HG03097 (cell line): ENCODE data around the gene SYNGR4.

Experiments
- ATAC-seq: cut with Tn5 transposase; IDR thresholded peaks from one replicate; pipeline ENCODE4 v1.9.1; 2021; ENCODE audit not compliant: unreplicated experiment, low FRiP score

SYNGR4 gene

DNA sequence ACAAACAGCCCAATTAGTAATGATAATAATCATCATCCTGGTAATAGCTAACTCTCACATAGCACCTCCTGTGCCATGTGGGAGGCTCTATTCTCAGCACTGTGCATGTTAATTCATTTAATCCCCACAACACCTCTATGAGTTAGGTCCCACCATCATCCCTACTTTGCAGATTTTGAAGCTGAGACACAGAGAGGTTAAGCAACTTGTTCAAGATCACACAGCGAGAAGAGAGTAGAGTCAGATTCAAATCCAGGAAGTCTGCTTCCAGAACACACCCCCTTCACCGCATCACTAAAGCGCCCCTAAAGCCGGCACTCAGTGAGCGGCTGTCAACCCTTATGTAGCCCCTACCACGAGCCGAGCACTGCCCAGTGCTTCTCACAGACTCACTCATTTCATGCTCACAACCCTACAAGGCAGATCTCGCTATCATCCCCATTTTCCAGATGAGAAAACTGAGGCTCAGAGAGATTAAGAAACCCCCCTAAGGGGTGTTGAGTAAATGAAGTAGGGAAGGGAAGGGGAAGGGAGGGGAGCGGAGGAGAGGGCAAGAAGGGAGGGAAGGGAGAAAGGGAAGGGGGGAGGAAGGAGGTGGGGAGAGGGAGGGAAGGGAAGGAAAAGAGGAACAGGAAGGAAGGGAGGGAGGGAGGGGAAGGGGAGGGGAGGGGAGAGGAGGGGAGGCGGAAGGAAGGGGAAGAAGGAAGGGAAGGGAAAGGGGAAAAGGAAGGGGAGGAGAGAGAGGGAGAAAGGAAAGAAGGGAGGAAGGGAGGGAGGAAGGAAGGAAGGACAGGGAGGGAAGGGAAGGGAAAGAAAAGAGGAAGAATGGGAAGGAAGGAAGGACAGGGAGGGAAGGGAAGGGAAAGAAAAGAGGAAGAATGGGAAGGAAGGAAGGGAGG lies 22.4 kb upstream of the SYNGR4 start:
- ATAC-seq = no peak

DNA sequence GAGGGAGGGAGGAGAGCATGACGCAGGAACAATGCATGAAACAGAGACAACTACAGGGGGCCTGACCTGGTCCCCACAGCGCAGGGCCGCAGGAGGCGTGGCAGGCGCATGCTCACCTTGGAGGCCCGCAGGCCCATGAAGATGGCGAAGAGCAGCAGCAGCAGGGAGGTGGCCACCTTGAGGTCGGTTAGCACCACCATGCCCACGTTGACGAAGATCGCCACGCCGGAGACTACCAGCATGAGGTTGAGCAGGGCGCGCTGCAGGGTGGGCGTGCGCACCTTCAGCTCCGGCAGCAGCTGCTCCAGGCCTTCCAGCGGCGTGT lies 21.8 kb upstream of the SYNGR4 start:
- ATAC-seq = no peak

DNA sequence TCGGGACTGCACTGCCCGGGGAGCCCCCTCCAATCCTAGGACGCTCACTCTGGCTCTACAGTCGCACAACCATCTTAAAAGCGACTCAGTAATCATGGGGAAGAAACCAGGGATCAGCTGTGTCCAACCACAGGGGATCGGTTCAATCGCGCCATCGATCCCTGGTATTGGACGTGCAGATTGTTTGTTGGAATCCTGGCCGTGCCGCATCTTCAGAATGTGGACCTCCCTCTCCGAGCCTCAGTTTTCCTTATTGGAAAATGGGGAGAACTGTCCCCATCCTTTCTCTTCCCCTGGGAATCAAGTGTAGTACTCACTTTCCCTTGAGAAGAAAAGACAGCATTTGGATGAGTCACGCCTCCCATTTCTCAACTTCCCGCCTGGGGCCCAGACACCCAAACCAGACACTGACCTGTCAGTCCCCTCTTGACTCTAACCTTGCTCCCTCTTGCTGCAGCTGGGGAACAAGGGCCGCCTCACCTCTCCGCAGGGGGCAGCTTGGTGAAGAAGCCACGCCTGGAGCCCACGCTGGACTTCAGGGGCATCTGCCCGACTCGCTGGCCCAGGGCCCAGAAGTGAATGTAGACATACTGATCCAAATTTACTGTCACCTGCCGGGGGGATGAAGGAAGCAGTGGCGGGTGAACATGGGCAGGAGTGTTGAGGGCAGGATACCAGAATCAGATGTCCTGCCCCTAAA lies 21.2 kb upstream of the SYNGR4 start:
- ATAC-seq = no peak

DNA sequence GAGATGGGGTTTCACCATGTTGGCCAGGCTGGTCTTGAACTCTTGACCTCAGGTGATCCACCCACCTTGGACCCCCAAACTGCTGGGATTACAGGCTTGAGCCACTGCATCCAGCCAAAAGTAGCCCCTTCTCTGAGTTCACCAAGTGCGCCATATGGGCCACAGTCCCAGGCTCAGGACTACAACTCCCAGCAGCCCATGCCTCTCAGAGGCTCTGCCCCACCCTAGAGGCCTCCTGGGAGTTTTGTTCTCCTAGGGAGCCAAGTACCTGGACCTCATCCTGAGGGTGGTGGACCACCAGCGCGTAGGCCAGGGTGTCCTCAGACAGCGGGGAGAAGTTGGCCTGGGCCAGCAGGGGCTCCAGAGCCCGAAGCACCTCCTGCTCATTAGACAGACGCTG lies 19.3 kb upstream of the SYNGR4 start:
- no peak for ATAC-seq

DNA sequence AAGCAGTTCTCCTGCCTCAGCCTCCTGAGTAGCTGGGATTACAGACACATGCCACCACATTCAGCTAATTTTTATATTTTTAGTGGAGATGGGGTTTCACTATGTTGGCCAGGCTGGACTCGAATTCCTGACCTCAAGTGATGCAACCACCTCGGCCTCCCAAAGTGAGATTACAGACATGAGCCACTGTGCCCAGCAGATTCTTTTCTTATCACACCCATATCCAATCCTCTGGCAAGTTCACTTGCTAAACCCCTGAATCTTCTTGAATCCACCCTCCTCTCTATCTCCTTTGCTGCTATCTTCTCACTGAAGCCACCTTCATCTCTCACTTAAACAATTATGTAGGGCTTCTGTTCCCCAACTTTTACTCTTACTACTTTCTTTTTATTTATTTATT lies 18.0 kb upstream of the SYNGR4 start:
- ATAC-seq = no peak

DNA sequence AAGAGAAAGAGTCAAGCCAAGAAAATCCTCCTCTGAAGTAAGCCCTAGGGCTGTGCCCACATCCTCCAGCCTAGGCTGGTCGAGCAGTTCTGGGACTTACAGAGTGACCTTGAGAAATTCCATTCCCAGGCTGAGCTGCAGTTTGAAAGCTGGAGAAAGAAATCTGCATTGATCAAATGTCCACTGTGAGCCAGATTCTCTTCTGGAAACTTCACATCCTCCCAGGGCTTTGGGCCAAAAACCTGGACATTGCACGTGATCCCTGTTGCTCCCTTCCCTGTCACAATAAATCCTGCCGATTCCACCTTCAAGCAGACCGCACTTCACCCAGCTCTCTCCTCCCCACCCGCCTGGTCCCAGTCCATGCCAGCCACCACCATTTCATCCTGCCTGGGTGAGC lies 16.1 kb upstream of the SYNGR4 start:
- no peak for ATAC-seq

DNA sequence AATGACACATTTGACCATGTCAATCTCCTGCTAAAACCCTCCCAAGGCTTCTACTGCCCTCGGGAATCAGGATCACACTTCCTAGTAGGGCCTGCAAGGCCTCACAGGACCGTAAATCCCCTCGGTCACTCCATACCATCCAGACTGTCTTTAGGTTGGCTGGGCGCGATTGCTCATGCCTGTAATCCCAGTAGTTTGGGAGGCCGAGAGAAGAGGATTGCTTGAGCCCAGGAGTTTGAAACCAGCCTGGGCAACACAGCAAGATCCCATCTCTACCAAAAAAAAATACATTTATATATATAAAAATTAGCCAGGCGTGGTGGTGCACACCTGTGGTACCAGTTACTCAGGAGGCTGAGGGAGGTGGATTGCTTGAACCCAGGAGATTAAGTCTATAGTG lies 15.4 kb upstream of the SYNGR4 start:
- no peak for ATAC-seq

DNA sequence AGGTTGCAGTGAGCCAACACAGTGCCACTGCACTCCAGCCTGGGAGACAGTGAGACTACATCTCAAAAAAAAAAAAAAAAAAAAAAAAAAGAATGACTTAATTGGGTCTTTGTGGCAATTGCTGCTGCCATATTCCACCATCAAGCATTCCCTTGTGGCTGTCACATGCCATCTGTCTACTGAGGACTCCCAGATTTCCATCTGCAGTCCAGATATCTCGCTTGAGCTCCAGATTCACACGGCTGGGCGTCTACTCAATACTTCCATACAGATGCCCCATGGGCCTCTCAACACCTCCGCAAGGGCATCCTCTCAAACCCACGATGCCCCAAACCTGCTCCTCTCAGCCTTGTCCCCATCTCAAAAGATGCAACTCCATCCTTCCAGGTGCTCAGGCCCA lies 13.3 kb upstream of the SYNGR4 start:
- ATAC-seq = no peak

DNA sequence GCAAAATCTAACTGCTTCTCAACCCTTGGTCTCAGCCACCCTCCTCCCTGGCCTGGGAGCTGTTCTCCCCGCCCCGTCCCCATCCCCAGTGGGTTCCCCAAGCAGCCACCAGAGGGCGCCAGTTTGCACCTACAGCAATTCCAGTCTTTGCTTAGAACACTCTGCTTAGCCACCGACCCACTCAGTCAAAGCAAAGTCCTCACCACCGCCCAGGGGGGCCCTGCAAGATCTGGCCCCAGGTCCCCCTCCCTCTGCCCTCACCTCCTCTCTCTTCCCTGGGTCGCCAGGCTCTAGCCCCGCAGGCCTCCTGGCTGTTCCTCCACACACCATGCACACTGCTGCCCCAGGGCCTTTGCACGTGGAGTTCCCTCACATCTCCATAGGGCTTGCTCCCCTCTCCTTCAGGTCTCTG lies 12.8 kb upstream of the SYNGR4 start:
- no peak for ATAC-seq

DNA sequence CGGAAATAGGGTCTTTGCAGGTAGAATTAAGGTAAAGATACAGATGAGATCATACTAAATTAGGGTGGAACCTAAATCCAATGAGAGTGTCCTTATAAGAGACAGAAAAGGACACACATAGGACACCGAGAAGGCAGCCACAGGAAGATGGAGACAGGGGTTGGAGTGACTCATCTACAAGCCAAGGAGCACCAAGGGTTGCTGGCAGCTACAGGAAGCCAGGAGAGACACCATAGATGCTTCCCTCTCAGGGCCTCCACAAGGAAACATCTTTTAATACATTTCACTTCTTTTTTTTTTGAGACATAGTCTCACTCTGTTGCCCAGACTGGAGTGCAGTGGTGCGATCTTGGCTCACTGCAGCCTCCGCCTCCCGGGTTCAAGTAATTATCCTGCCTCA lies 10.5 kb upstream of the SYNGR4 start:
- no peak for ATAC-seq

DNA sequence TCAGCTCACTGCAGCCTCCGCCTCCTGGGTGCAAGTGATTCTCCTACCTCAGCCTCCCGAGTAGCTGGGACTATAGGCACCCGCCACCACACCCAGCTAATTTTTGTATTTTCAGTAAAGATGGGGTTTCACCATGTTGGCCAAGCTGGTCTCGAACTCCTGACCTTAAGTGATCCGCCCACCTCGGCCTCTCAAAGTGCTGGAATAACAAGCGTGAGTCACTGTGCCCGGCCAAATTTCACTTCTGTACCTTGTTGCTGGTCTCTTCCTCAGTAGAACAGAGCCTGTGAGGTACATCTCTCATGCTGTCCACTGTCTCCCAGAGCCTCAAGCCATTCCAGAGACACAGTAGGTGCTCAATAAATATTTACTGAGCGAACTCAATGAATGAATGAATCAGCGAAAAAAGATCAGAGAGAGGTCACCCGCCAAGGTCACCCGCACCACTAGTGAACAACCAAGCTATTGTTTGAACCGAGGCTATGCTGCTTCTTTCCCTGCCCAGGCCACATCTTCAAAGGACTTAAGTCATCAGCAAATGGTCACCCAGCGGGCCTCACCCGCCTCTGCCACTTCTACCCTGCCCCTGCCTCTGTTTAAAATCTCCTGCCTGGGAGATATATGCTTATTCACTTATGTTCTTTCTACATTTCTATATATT lies 9.7 kb upstream of the SYNGR4 start:
- no peak for ATAC-seq

DNA sequence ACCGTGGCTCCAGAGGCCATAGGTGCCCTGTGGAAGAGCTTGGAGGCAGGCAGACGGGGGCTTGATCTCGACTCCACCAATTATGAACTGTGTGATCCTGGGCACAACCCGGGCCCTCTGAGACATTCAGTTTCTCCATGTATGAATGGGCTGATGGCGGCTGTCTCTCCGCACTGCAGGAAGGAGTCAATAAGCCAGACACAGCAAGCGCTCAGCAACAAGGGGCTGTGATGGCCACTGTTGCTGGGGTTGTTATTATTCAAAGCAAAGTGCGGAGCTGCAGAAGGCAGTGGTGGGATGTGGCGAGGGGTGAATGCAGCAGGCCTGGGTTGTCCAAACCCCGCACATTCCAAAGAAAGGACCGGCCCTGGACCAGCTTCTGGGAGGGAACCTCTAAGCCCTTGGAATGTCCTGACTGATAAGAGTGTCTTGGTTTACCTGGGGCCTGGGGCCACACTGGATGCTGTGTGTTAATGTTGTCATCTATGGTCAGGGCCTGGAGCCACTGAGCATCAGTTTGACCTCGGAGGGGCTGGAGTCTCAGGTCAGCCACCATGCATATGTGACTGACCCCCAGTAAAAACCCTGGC lies 8.7 kb upstream of the SYNGR4 start:
- no peak for ATAC-seq

DNA sequence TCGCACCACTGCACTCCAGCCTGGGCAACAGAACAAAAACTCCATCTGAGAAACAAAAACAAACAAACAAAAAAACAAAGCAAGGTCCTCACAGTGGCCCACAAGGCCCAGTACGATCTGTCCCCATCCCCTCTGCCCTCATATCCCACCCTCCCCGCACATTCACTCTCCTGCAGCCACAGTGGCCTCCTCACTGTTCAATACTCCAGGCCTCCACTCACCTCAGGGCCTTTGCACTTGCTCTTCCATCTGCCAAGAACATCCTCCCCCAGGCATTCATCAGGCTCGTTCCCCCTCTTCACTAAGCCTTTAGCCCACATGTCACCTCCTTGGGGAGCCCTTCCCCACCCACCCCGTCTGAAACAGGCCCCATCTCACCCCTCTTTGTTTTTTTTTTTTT lies 5.0 kb upstream of the SYNGR4 start:
- no peak for ATAC-seq

DNA sequence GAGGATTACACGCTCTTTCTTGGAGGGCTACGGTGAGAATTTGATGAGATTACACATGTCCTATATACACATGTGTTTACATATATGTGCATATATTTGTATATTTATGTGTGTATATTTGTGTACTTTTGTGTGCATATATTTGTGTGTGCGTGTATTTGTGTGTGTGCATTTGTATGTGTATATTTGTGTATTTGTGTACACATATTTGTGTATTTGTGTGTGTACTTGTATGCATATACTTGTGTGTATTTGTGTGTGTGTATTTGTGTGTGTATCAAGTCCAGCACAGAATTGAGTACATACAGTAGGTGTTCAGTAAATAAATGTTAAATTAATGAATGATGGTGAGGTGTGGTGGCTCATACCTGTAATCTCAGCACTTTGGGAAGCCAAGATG lies 2.3 kb upstream of the SYNGR4 start:
- ATAC-seq = no peak

DNA sequence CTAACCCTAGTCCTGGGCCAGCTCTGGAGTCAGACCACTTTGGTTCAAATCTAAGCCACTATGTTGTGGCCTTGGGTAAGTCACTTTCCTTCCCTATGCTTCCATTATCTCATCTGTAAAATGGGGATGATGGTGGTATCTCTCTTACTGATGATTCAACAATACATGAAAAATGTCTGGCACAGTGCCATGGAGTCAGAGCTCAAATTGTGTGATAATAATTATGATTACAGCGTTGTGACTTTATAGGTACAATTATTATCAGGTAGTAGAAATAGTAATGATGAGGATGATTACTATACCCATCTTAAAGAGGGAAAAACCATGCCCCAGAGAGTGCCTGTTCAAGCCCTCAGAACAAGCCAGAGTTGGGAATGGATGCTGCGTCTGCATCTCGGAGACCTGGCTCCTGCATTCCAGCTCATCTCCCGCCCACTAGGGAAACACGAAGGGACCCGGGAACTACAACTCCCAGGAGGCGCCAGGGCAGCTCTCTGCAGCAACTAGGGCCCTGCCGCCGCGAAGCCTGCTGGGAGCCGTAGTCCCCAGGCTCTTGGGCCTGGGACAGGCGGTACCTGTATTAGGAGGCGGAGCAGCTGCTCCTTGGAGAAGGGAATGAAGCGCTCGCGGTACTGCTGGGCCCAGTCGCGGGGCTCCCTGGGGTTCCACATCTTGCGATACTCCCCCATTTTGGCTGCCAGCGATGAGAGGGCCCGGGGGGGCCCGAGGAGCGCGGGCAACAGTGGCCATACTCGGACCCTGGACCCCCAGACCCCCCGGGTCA lies 1.3 kb upstream of the SYNGR4 start:
- ATAC-seq = peak; percentile 64

DNA sequence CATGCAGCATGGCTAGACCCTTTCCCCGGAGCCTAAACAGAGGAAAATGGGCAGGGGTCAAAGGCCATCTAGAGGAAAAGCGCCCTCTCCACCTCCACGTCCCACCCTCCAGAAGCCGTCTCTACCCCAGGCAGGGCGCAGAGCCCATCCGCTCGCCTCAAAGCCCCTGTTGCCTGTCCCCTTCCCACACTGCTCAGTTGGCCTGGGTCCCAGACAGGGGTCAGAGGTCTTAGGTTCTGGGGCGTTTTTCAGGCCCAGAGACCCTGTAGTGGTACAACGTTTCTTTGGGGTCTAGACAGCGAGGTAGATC lies 712 bp upstream of the SYNGR4 start:
- ATAC-seq = peak; percentile 3

DNA sequence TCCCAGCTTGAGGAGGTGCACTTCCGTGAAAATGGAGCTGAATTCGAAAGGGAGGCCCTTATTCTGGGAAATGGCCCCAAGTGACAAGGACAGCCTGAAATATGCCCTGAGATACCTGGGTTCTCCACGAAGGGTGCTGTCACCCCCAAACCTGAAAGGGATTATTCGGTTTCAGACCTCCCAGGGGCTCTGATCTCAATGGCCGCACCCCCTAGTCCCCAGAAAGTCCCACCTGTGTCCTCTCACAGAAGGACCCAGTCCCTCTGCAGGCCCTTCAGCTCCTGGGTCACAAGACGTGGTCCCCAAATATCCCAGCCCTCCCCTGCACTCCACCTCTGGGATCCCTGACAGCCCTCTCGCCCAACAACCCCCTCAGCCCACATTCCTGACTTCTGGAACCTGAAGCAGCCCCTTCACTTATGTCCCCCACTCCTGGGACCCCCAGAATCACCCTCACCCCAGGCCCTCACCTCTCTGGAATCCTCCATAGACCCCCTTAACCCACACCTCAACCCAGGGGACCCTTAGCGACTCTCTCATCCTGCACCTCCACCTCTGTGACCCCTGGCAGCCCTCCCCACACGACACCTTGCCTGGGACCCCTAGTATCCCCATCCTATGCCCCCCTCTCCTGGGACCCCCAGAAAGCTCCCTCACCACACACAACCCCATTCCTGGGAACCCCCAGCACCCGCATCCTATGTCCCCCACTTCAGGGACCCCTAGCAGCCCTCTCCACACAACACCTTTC lies 606 bp downstream of the SYNGR4 start:
- ATAC-seq = no peak

DNA sequence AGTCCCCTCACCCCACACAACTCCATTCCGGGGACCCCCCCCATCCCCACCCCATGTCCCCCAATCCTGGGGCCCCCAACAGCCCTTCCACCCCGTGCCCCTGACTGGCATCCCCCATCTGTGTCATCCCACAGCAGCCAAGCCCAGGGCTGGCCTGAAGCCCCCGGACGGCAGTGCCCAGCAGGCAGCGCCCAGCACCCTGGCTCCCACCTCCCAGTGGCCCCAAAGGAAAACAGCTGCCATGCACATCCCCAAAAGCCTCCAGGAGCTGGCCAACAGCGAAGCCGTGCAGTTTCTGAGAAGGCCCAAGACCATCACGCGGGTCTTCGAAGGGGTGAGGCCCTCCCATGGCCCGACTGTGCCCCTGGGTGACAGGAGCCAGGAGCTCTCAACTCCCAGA lies 1.4 kb downstream of the SYNGR4 start:
- no peak for ATAC-seq

DNA sequence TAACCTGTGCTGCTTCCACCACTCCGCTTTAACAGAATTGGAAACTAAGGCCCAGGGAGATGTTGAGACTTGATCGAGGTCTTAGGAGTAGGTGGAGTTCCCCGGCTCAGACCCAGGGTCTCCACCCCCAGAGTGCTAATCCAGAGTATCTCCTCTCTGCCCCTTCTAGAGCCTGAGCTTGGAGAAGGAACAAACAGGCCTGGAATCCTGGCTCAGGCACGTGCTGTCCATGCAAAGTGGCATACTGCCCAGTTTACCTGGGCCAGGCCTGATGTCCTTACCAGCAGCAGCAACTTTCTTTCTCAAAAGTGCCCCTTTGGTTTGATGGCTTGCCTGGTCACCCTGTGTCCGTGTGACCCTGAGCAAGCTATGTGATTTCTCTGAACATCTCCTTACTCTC lies 3.7 kb downstream of the SYNGR4 start:
- no peak for ATAC-seq

DNA sequence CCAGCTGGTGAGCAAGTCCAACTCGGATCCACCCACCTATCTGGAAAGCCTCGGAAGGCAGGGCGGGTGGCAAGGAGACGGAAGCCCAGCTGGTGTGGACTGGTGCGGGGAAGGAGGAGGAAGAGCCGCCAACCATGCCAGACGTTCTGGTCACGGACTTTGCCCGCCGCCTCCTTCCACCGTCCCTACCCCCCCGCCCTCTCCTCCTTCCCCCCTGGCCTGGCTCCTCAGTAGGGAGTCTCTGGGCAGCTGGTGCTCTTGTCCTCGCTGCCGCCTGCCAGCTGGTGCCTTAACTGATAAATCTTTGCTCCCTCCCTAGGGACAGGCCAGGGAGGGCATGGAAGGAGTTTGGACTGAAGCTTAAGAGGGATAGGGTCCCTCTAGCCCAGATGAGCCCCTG lies 4.8 kb downstream of the SYNGR4 start:
- ATAC-seq = no peak
